Germinal center (tissue), 1 donor: ENCODE measurements around the gene CCR7.
"Not testable (repeated sequence)": the region's sequence is repeated elsewhere in the genome, so short reads cannot be mapped to it uniquely, and the experiment has no call there.

Experiments used
- DNase-seq: peaks from one replicate; pipeline ENCODE4 v3.0.0; 2012; ENCODE audit warnings: mixed read lengths, low spot score

CCR7 gene

DNA sequence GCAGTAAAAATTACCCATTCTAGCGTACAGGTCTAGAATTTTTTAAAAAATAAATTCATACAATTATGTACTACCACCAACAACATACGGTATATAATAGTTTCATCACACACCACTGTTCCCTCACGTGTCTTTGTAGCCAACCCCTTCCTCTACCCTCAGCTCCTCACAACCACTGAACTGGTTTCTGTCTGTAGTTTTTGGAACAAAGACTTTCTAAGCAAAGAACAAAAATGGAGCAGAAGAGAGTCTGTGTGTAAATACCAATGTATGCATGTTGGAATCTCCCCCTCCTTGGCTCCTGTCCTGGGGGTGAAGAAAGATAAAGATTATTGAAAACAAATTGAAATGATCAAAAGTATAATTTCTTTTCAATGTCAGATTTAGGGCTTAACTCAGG is 31.9 kb upstream of the CCR7 start:
- no peak for DNase-seq

DNA sequence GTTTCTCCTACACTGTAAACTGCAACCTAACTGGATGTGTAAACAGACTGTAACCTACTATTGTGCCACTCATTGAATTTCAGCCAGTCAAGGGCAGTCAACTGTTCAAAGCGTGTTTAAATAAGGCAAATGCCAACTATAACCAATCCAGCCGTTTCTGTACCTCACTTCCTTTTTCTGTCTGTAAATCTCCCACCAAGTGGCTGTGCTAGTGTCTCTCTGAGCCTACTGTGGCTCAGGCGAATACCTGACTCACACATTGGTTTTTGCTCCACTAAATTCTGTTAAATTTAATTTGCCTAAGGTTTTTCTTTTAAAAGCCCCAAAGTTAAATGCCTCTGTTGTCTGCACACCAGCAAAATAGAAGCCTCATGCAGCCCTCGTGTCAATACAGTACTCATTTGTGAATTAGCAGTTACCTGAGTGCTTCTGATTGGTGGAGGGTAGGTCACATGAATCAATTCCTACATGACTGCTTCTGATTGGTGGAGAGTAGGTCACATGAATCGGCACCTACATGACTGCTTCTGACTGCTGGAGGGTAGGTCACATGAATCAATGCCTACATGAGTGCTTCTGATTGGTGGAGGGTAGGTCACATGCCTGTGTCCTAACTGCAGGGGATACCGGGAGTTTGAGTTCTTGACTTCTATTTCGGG is 31.1 kb upstream of the CCR7 start:
- peak; percentile 47 for DNase-seq

DNA sequence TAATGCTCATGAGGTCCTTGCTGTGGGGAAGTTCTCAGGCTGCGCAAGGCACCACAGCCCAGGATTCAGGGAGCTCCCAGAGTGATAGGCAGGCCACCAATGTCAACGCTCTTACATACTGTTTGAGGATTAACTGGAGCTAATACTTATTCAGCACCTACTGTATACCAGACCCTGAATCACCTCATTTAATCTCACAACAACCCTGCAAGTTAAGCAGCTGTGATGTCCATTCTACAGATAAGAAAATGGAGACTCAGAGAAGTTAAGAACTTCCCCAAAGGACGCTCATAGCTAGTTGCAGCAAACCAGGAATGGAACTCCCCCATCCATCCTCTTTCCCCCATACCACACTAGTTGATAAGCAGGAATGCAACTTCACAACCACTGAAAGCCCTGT is 25.5 kb upstream of the CCR7 start:
- no peak for DNase-seq

DNA sequence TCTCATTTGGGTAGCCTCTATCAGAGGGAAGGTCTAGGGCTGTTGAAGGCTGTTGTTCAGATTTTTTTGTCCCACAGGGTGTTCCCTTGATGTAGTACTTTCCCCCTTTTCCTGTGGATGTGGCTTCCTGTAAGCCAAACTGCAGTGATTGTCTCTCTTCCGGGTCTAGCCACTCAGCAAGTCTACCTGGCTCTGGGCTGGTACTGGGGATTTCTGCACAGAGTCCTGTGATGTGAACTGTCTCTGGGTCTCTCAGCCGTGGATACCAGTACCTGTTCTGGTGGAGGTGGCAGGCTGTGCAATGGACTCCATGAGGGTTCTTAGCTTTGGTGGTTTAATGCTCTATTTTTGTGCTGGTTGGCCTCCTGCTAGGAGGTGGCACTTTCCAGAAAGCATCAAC is 23.3 kb upstream of the CCR7 start:
- DNase-seq: no peak

GRCh38 chr17:40586264-40586663 is 21.0 kb upstream of the CCR7 start:
- not testable (repeated sequence) for DNase-seq

GRCh38 chr17:40584950-40585349 is 19.7 kb upstream of the CCR7 start:
- DNase-seq: not testable (repeated sequence)

- no peak for DNase-seq
Measured at GRCh38 chr17:40582328-40582901, 17.1 kb upstream of the CCR7 start.

- DNase-seq: no peak
Measured at GRCh38 chr17:40580140-40580539, 14.9 kb upstream of the CCR7 start.

GRCh38 chr17:40579471-40579870 is 14.2 kb upstream of the CCR7 start:
- DNase-seq: no peak

DNA sequence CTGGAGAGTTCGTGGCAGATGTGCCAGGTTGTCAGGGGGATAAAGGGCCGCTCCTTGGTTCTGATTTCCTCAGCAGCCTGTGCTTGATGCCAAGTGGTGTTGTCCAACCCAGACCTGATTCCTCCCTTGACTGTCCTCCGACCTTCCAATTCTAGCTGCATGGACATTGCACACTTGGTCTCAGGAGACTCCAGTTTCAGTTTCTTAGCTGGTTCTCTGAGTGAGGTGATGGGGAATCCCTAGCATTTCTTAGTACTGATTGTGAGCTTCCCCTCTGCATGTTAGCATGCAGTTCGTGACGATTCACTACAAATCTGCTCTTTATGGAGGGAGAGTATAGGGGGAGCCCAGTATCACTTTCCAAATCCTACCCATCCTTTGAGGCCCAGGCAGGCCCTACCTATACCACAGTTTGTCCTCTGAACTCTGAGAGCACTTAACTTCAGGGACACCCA is 12.4 kb upstream of the CCR7 start:
- DNase-seq: no peak

GRCh38 chr17:40576113-40576740 is 11.0 kb upstream of the CCR7 start:
- no peak for DNase-seq

GRCh38 chr17:40574292-40574691 is 9.0 kb upstream of the CCR7 start:
- no peak for DNase-seq

DNA sequence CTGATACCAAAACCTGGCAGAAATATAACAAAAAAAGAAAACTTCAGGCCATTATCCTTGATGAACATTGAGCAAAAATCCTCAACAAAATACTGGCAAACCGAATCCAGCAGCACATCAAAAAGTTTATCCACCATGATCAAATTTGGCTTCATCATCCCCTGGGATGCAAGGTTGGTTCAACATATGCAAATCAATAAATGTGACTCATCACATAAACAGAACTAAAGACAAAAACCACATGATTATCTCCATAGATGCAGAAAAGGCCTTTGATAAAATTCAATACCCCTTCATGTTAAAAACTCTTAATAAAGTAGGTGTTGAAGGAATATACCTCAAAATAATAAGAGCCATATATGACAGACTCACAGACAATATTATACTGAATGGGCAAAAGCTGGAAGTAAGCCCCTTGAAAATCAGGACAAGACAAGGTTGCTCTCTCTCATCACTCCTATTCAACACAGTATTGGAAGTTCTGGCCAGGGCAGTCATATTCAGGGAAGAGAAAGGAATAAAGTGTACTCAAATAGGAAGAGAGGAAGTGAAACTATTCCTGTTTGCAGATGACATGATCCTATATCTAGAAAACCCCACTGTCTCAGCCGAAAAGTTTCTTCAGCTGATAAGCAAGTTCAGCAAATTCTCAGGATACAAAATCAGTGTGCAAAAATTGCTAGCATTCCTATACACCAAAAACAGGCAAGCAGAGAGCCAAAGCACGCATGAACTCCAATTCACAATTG is 7.1 kb upstream of the CCR7 start:
- DNase-seq: not testable (repeated sequence)

- DNase-seq: no peak
Measured at GRCh38 chr17:40568074-40568836, 3.0 kb upstream of the CCR7 start.

DNA sequence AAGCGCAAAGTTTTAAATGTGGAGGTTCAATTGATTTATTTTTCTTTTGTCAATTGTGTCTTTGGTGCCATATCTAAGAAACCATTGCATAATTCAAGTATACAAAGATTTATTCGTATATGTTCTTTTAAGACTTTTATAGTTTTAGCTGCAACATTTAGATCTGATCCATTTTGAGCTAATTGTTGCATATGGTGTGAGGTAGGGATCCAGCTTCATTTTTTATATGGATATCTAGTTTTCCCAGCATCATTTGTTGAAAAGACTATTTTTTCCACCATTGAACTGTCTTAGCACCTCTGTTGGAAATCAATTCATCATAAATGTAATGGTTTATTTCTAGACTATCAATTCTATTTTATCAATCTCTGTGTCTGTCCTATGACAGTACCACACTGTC is 2.1 kb upstream of the CCR7 start:
- no peak for DNase-seq

DNA sequence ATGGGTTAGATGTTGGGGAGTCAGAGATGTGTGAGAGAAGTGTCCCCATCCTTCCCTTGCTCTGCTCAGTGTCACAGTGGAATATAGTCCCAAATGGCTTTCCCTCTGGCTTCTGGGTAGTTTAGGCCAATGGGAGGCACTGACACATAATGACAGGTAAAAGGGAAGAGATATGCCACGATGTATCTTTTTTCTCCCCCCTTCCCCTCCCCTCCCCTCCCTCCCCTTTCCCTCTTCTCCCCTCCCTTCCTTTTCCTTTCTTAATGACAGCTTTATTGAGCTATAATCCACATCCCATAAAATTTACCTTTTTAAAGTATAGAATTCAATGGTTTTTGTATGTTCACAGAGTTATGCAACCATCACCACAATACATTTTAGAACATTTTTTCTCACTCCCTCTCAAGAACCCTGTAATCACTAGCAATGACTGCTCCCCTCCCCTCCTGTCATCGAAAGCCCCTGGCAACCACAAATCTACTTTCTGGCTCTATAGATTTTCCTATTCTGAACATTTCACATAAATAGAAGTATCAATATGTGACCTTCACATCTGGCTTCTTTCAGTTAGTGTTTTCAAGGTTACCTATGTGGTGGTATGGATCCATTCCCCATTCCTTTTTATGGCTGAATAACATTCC is 617 bp upstream of the CCR7 start:
- DNase-seq: no peak

GRCh38 chr17:40564195-40564882 is 933 bp downstream of the CCR7 start:
- peak; percentile 1 for DNase-seq

- DNase-seq: peak; percentile 2
Measured at GRCh38 chr17:40563220-40564052, 1.8 kb downstream of the CCR7 start.

- no peak for DNase-seq
Measured at GRCh38 chr17:40562838-40563219, 2.4 kb downstream of the CCR7 start.
